Smooth muscle cell of the brain vasculature (primary cell): ENCODE measurements around the gene PGA4.
"Not testable (repeated sequence)": the region's sequence is repeated elsewhere in the genome, so short reads cannot be mapped to it uniquely, and the experiment has no call there.

Source experiments
- DNase-seq: peaks from one replicate; pipeline ENCODE4 v3.0.0-alpha.2; 2012; ENCODE audit warnings: low read depth, low spot score

PGA4 gene

GRCh38 chr11:61250796-61251765 lies 28.9 kb downstream of the PGA4 start:
- DNase-seq: not testable (repeated sequence)

- DNase-seq: not testable (repeated sequence)
Observed at GRCh38 chr11:61252332-61252731, 30.2 kb downstream of the PGA4 start.

- no peak for DNase-seq
Observed at GRCh38 chr11:61254403-61255025, 32.4 kb downstream of the PGA4 start.

- DNase-seq: no peak
Observed at GRCh38 chr11:61256710-61257482, 34.7 kb downstream of the PGA4 start.

GRCh38 chr11:61258546-61258945 lies 36.4 kb downstream of the PGA4 start:
- DNase-seq: no peak

GRCh38 chr11:61259363-61259762 lies 37.2 kb downstream of the PGA4 start:
- DNase-seq: no peak

- no peak for DNase-seq
Observed at GRCh38 chr11:61264371-61264770, 42.2 kb downstream of the PGA4 start.

GRCh38 chr11:61264795-61265194 lies 42.6 kb downstream of the PGA4 start:
- no peak for DNase-seq

- DNase-seq: no peak
Observed at GRCh38 chr11:61265357-61265756, 43.2 kb downstream of the PGA4 start.

GRCh38 chr11:61266602-61267001 lies 44.5 kb downstream of the PGA4 start:
- DNase-seq: no peak

- no peak for DNase-seq
Observed at GRCh38 chr11:61267437-61267841, 45.3 kb downstream of the PGA4 start.

- no peak for DNase-seq
Observed at GRCh38 chr11:61268588-61269250, 46.6 kb downstream of the PGA4 start.

GRCh38 chr11:61270354-61271076 lies 48.4 kb downstream of the PGA4 start:
- no peak for DNase-seq

GRCh38 chr11:61272731-61273130 lies 50.6 kb downstream of the PGA4 start:
- DNase-seq: no peak

GRCh38 chr11:61273178-61274078 lies 51.3 kb downstream of the PGA4 start:
- DNase-seq: no peak

- DNase-seq: no peak
Observed at GRCh38 chr11:61274084-61274483, 51.9 kb downstream of the PGA4 start.

- no peak for DNase-seq
Observed at GRCh38 chr11:61275191-61275590, 53.0 kb downstream of the PGA4 start.

- DNase-seq: no peak
Observed at GRCh38 chr11:61277186-61278000, 55.2 kb downstream of the PGA4 start.

GRCh38 chr11:61278001-61278470 lies 55.9 kb downstream of the PGA4 start:
- no peak for DNase-seq
